Activated T-cell treated with anti-CD3 and anti-CD28 coated beads, Interleukin-2, amount 50 U/mL, for 4 hours (primary cell): ENCODE results near the gene TTC23. TPM values are rescaled to one million over a fixed set of nuclear protein-coding genes. Genes with fewer than 3 reads are reported as not detected.
"Not testable (repeated sequence)": the region's sequence is repeated elsewhere in the genome, so short reads cannot be mapped to it uniquely, and the experiment has no call there.

Experiments
- ATAC-seq, 2 donors: fragments of 200-7000 bp; cut with Tn5 transposase; one replicate each; pipeline ENCODE4 v1.10.0; 2021
- DNase-seq: peaks from one replicate; pipeline ENCODE4 v3.0.0-alpha.2; 2020
- H3K27me3 Mint-ChIP-seq: one replicate; pipeline ENCODE4 v1.8.0; 2021; ENCODE audit warnings: low read depth, mixed read lengths
- H3K36me3 Mint-ChIP-seq: one replicate; pipeline ENCODE4 v1.8.0; 2022; ENCODE audit warnings: mixed read lengths; ENCODE audit not compliant: insufficient read depth
- H3K4me1 Mint-ChIP-seq: one replicate; pipeline ENCODE4 v1.8.0; 2021; ENCODE audit warnings: low read depth, mixed read lengths
- H3K4me3 Mint-ChIP-seq: one replicate; pipeline ENCODE4 v1.8.0; 2021; ENCODE audit warnings: mild to moderate bottlenecking, moderate library complexity, mixed read lengths
- H3K9me3 Mint-ChIP-seq: one replicate; pipeline ENCODE4 v1.8.0; 2021; ENCODE audit warnings: mixed read lengths
- total RNA-seq, 3 donors: library from RNA; stranded (reverse); gene quantifications; one replicate each; pipeline ENCODE4 v1.2.1, GENCODE V29; 2021

The TTC23 gene
- total RNA-seq, 3 donors from 2014 or later, result 1.1 to 3.0 (median 1.6) TPM

- H3K36me3 Mint-ChIP-seq, DNase-seq, H3K27me3 Mint-ChIP-seq, H3K4me3 Mint-ChIP-seq, H3K4me1 Mint-ChIP-seq, ATAC-seq, H3K9me3 Mint-ChIP-seq: not testable (repeated sequence)
Measured at GRCh38 chr15:99234160-99234559, 15.2 kb downstream of the TTC23 start.

- Mint-ChIP-seq H3K9me3 (peaks cover 3% of the 10 kb centered on the region), H3K27me3 (peaks cover 5% of the 10 kb centered on the region), H3K4me1 (no peaks in the 10 kb centered on the region), H3K36me3 (no peaks in the 10 kb centered on the region), H3K4me3 (no peak overlapping the region)
- DNase-seq (no peak), ATAC-seq (no peak)
Measured at GRCh38 chr15:99232740-99233139, 16.6 kb downstream of the TTC23 start.

- Mint-ChIP-seq H3K36me3 (no peaks in the 10 kb centered on the region), H3K9me3 (peaks cover 3% of the 10 kb centered on the region), H3K4me1 (no peaks in the 10 kb centered on the region), H3K4me3 (no peak overlapping the region), H3K27me3 (peaks cover 5% of the 10 kb centered on the region)
- DNase-seq (no peak), ATAC-seq (no peak)
Measured at GRCh38 chr15:99230867-99231266, 18.5 kb downstream of the TTC23 start.

GRCh38 chr15:99228120-99228770 is 21.1 kb downstream of the TTC23 start:
- no peak overlapping the region for H3K4me3 Mint-ChIP-seq
- H3K27me3 Mint-ChIP-seq, result peaks cover 5% of the 10 kb centered on the region
- H3K4me1 Mint-ChIP-seq, result no peaks in the 10 kb centered on the region
- H3K9me3 Mint-ChIP-seq, result peaks cover 3% of the 10 kb centered on the region
- no peaks in the 10 kb centered on the region for H3K36me3 Mint-ChIP-seq
- no peak for DNase-seq
- ATAC-seq, result no peak

- H3K4me3 Mint-ChIP-seq, result no peak overlapping the region
- H3K36me3 Mint-ChIP-seq, result no peaks in the 10 kb centered on the region
- no peak for DNase-seq
- H3K9me3 Mint-ChIP-seq, result no peaks in the 10 kb centered on the region
- H3K27me3 Mint-ChIP-seq, result no peaks in the 10 kb centered on the region
- no peaks in the 10 kb centered on the region for H3K4me1 Mint-ChIP-seq
- ATAC-seq, result no peak
Measured at GRCh38 chr15:99226802-99227201, 22.6 kb downstream of the TTC23 start.

DNA sequence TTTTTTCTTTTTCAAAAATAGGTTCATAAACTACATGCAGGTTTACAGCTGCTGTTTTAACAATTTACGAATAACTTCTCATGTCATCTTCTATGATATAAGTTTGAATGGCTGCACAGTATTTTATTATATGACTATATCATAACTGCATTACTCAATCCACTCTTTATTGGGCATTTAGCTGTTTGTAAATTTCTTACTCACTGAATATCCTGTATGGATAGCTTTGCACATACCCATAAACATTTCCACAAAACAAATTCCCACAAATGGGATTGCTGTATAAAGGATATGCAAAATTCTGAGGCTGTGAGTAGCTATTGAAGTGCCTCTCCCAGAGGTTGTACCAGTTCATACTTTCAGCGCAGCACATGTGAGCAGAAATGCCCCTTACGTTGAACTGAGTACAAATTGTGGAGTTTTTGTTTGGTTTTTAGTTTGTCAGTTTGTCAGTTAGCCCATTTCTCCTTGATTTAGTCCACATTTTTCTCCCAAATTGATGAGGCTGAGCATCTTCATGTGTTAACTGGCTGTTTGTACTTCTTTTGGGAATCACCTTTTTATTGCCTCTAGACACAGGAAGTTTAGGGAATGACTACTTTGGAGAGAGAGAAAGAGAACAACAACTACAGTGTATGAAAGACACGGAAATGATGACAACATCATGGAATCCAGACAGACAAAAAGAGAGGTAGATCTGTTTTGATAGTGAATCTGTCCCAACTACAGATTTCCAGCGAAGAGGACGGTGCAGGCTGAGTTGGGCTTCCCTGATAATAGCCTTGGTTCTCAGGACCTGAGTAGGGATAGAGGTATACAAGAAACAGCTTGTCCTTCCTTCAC is 24.8 kb downstream of the TTC23 start:
- ATAC-seq, result no peak
- no peaks in the 10 kb centered on the region for H3K36me3 Mint-ChIP-seq
- H3K4me1 Mint-ChIP-seq, result no peaks in the 10 kb centered on the region
- H3K4me3 Mint-ChIP-seq, result no peak overlapping the region
- no peaks in the 10 kb centered on the region for H3K27me3 Mint-ChIP-seq
- H3K9me3 Mint-ChIP-seq, result no peaks in the 10 kb centered on the region
- no peak for DNase-seq

DNA sequence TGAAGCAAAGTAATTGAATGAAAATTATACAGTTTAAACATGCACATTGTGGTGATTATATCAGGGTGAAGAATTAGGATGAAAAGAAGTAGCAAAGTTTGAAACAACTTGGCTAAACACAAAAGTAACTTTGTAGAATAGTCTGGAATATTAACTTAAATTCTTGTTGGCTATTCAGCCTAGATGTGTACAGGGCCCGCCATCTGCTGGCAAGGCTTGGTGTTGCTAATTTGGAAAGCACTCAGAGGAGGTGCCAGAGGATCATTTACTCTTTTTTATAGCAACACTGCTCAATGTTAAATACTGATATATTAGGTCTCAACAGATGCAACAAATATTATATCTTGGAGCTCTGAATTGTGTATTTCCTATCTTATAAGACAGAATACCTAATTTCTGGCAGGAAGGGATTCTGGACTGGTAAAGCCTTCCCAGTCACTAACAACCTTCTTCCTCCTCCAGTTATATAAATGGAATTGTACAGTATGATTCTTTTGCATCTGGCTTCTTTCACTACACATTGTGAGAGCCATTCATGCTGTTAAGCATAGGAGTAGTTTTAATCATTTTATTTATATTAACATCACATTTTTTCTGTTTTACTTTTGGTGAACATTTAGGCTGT is 36.1 kb downstream of the TTC23 start:
- Mint-ChIP-seq H3K4me1 (no peaks in the 10 kb centered on the region), H3K36me3 (no peaks in the 10 kb centered on the region), H3K9me3 (no peaks in the 10 kb centered on the region), H3K4me3 (no peak overlapping the region), H3K27me3 (peaks cover 1% of the 10 kb centered on the region)
- ATAC-seq, result peak; percentile 43 to 56
- peak; percentile 39 for DNase-seq

DNA sequence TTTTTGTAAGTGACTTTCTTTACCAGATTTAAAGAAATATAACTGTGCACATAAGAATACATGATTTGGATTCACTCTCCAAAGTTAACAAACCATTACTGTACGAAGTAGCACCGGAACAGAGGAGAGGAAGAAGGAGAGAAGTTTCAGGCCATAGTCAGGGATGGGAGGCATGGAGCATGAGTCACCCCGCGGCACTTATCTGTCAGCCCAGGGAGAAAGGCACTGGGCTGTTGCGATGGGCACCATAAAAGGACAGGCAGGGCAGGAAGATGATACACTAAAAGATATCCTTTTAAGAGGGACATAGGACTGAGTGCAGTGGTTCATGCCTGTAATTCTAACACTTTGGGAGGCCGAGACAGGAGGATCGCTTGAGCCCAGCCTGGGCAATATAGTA is 37.0 kb downstream of the TTC23 start:
- H3K9me3 Mint-ChIP-seq, result no peaks in the 10 kb centered on the region
- peaks cover 3% of the 10 kb centered on the region for H3K27me3 Mint-ChIP-seq
- no peaks in the 10 kb centered on the region for H3K4me1 Mint-ChIP-seq
- no peaks in the 10 kb centered on the region for H3K36me3 Mint-ChIP-seq
- no peak for ATAC-seq
- no peak for DNase-seq
- H3K4me3 Mint-ChIP-seq, result no peak overlapping the region

- Mint-ChIP-seq H3K9me3 (no peaks in the 10 kb centered on the region), H3K36me3 (no peaks in the 10 kb centered on the region), H3K4me1 (no peaks in the 10 kb centered on the region), H3K4me3 (no peak overlapping the region), H3K27me3 (peaks cover 3% of the 10 kb centered on the region)
- no peak for ATAC-seq
- DNase-seq, result no peak
Measured at GRCh38 chr15:99211926-99212325, 37.5 kb downstream of the TTC23 start.

DNA sequence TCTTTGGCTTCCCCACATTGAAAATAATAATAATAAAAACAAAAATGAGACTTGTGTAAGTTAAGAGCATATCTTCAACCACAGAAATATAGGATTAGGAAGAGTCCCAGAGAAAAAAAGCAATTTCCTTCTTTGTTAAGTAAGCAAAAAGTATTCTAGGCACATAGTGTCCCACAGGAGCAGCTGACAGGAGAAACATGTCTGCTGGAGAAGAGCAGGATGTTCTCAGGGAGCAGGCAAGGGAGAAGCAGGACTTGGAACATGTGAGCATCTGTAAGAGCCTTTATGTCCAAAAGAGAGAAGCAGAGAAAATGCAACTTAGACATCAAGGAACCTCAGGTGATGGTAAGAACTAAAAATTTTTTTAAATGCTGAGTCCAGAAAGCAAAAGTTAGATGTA is 39.0 kb downstream of the TTC23 start:
- ATAC-seq, result no peak
- Mint-ChIP-seq H3K4me3 (no peak overlapping the region), H3K36me3 (no peaks in the 10 kb centered on the region), H3K27me3 (peaks cover 6% of the 10 kb centered on the region), H3K9me3 (no peaks in the 10 kb centered on the region), H3K4me1 (no peaks in the 10 kb centered on the region)
- DNase-seq, result no peak

- Mint-ChIP-seq H3K4me3 (no peak overlapping the region), H3K36me3 (no peaks in the 10 kb centered on the region), H3K4me1 (no peaks in the 10 kb centered on the region), H3K27me3 (peaks cover 6% of the 10 kb centered on the region), H3K9me3 (no peaks in the 10 kb centered on the region)
- DNase-seq (no peak), ATAC-seq (no peak)
Measured at GRCh38 chr15:99209326-99209725, 40.1 kb downstream of the TTC23 start.

GRCh38 chr15:99207672-99208071 is 41.7 kb downstream of the TTC23 start:
- DNase-seq (no peak), ATAC-seq (no peak)
- Mint-ChIP-seq H3K9me3 (no peaks in the 10 kb centered on the region), H3K27me3 (peaks cover 6% of the 10 kb centered on the region), H3K4me3 (no peak overlapping the region), H3K36me3 (no peaks in the 10 kb centered on the region), H3K4me1 (no peaks in the 10 kb centered on the region)

DNA sequence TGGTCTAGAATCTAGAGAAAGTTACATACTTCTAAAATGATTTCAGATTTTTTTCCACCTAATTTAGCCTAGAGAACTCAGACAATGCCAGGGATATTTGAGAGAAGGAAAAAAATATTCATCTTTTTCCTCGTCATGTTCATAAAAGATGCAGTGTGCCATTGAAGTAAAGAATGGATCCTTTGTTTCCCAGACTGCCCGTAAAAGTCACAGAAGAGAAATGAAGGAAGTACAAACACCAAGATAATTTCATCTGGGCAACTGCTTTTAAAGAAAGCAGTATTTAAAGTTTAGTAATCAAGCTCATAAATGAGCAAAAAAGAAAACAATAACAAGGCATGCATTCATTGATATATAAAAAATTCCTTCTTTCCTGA is 47.2 kb downstream of the TTC23 start:
- no peak for DNase-seq
- no peaks in the 10 kb centered on the region for H3K36me3 Mint-ChIP-seq
- no peak overlapping the region for H3K4me3 Mint-ChIP-seq
- H3K9me3 Mint-ChIP-seq, result no peaks in the 10 kb centered on the region
- H3K27me3 Mint-ChIP-seq, result peaks cover 3% of the 10 kb centered on the region
- no peaks in the 10 kb centered on the region for H3K4me1 Mint-ChIP-seq
- no peak for ATAC-seq

- H3K27me3 Mint-ChIP-seq, result no peaks in the 10 kb centered on the region
- no peaks in the 10 kb centered on the region for H3K36me3 Mint-ChIP-seq
- H3K4me1 Mint-ChIP-seq, result no peaks in the 10 kb centered on the region
- no peaks in the 10 kb centered on the region for H3K9me3 Mint-ChIP-seq
- no peak overlapping the region for H3K4me3 Mint-ChIP-seq
- DNase-seq (no peak), ATAC-seq (no peak)
Measured at GRCh38 chr15:99201408-99202175, 47.8 kb downstream of the TTC23 start.
